ENCODE measurements around the gene SMARCD1.

- TF ChIP-seq, protein P1, sequence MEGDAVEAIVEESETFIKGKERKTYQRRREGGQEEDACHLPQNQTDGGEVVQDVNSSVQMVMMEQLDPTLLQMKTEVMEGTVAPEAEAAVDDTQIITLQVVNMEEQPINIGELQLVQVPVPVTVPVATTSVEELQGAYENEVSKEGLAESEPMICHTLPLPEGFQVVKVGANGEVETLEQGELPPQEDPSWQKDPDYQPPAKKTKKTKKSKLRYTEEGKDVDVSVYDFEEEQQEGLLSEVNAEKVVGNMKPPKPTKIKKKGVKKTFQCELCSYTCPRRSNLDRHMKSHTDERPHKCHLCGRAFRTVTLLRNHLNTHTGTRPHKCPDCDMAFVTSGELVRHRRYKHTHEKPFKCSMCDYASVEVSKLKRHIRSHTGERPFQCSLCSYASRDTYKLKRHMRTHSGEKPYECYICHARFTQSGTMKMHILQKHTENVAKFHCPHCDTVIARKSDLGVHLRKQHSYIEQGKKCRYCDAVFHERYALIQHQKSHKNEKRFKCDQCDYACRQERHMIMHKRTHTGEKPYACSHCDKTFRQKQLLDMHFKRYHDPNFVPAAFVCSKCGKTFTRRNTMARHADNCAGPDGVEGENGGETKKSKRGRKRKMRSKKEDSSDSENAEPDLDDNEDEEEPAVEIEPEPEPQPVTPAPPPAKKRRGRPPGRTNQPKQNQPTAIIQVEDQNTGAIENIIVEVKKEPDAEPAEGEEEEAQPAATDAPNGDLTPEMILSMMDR (IDR thresholded peaks at IDR 0.05; ENCODE audit: low read length) = no peak
- TF ChIP-seq EZH2 (optimal IDR thresholded peaks at IDR 0.05; ENCODE audit: low read depth, low read length) = no peak
- no peak for TF ChIP-seq EZH2phosphoT487 (IDR thresholded peaks at IDR 0.05; ENCODE audit: low read length)
Measured at GRCh38 chr12:50072198-50072907, 12.8 kb upstream of the SMARCD1 start.

Data from MM.1S (cell line).